SK-N-SH (cell line): Measurements from ENCODE around the gene PKD2L2. TPM values are rescaled to one million over a fixed set of nuclear protein-coding genes. Genes with fewer than 3 reads are reported as not detected.

Experiments
- CTCF ChIA-PET: fragments of 300-600, 350-600 bp; formaldehyde crosslinking; extraction: SDS; loops from one replicate; lab custom pipeline; 2021; lab: Yijun Ruan, JAX
- POLR2A ChIA-PET: fragments of 350-600 bp; sonication (Branson Sonifier 250); formaldehyde crosslinking; extraction: SDS; loops from one replicate; lab custom pipeline; 2020; ENCODE audit warnings: antibody characterized with exemption, inconsistent platforms; lab: Yijun Ruan, JAX
- DNase-seq: peaks from one replicate; pipeline ENCODE4 v3.0.0; 2012
- H2AFZ ChIP-seq: fragments of 200-600 bp; sonication (generic); 2 replicates; pipeline ENCODE4 v1.8.1; 2016; ENCODE audit warnings: antibody characterized with exemption, mild to moderate bottlenecking, low read depth
- H3F3A ChIP-seq: fragments of 200-600 bp; sonication (generic); replicated peaks from 2 replicates; pipeline ENCODE3; 2016; ENCODE audit warnings: antibody characterized with exemption, mild to moderate bottlenecking; ENCODE audit not compliant: insufficient read depth
- H3K27ac ChIP-seq, 2 experiments: fragments of 200-500 bp in 1 of 2; fragments of 200-600 bp in 1 of 2; sonication (Bioruptor generic) in 1 of 2; sonication (generic), shearing (Covaris generic) in 1 of 2; 2 replicates each; pipeline versions ENCODE4 v1.5.1 to v1.6.1; 2014 to 2016; ENCODE audit warnings: low read depth in 2 of 2, inconsistent platforms in 1 of 2, low read length in 1 of 2, mild to moderate bottlenecking in 1 of 2, mixed read lengths in 1 of 2
- H3K27me3 ChIP-seq: fragments of 200-600 bp; sonication (generic), shearing (Covaris generic); 2 replicates; pipeline ENCODE4 v1.6.1; 2016; ENCODE audit warnings: mixed run types; ENCODE audit not compliant: insufficient read depth
- H3K36me3 ChIP-seq, 2 experiments: fragments of 200-500 bp in 1 of 2; fragments of 200-600 bp in 1 of 2; sonication (Bioruptor generic) in 1 of 2; sonication (generic) in 1 of 2; replicated peaks in 1 of 2; 2 replicates each; pipeline versions ENCODE3 to v1.5.1; 2014 to 2016; ENCODE audit warnings: low read length in 1 of 2, mild to moderate bottlenecking in 1 of 2; ENCODE audit not compliant: insufficient read depth in 2 of 2, control insufficient read depth in 1 of 2
- H3K4me1 ChIP-seq, 2 experiments: fragments of 200-500 bp in 1 of 2; fragments of 200-600 bp in 1 of 2; sonication (Bioruptor generic) in 1 of 2; sonication (generic), shearing (Covaris generic) in 1 of 2; 2 replicates each; pipeline versions ENCODE4 v1.5.1 to v1.6.1; 2014 to 2016; ENCODE audit warnings: low read depth in 1 of 2, low read length in 1 of 2, mixed run types in 1 of 2; ENCODE audit not compliant: insufficient read depth in 2 of 2, control insufficient read depth in 1 of 2
- H3K4me2 ChIP-seq: fragments of 200-600 bp; sonication (generic), shearing (Covaris generic); 2 replicates; pipeline ENCODE4 v1.6.1; 2017; ENCODE audit warnings: mixed run types
- H3K4me3 ChIP-seq, 2 experiments: fragments of 200-500 bp in 1 of 2; fragments of 200-600 bp in 1 of 2; sonication (Bioruptor generic) in 1 of 2; sonication (generic), shearing (Covaris generic) in 1 of 2; 2 replicates each; pipeline versions ENCODE4 v1.5.1 to v1.8.1; 2014 to 2016; ENCODE audit warnings: low read depth in 2 of 2, inconsistent platforms in 1 of 2, low read length in 1 of 2, mild to moderate bottlenecking in 1 of 2, mixed read lengths in 1 of 2, moderate library complexity in 1 of 2
- H3K79me2 ChIP-seq: fragments of 200-600 bp; sonication (generic); 2 replicates; pipeline ENCODE4 v1.8.1; 2017; ENCODE audit warnings: mild to moderate bottlenecking; ENCODE audit not compliant: insufficient read depth
- H3K9ac ChIP-seq: fragments of 200-600 bp; sonication (generic); 2 replicates; pipeline ENCODE4 v1.6.1; 2017; ENCODE audit warnings: mixed run types
- H3K9me2 ChIP-seq: fragments of 200-600 bp; sonication (generic); 2 replicates; pipeline ENCODE4 v1.6.1; 2017; ENCODE audit warnings: mixed run types
- H3K9me3 ChIP-seq: fragments of 200-600 bp; sonication (generic); 2 replicates; pipeline ENCODE4 v1.6.1; 2017; ENCODE audit warnings: mixed run types, mild to moderate bottlenecking, moderate library complexity
- H4K20me1 ChIP-seq: fragments of 200-600 bp; sonication (generic); 2 replicates; pipeline ENCODE4 v1.6.1; 2017; ENCODE audit warnings: mild to moderate bottlenecking, mixed run types; ENCODE audit not compliant: insufficient read depth
- FOSL2 ChIP-seq: IDR thresholded peaks from 2 replicates; pipeline ENCODE4 v1.4.0; 2012; ENCODE audit warnings: low read depth, mild to moderate bottlenecking, moderate library complexity, borderline replicate concordance
- GABPA ChIP-seq: IDR thresholded peaks from 2 replicates; pipeline ENCODE4 v1.4.0; 2012; ENCODE audit warnings: low read depth, mild to moderate bottlenecking
- GATA2 ChIP-seq: sonication (generic); formaldehyde crosslinking; IDR thresholded peaks from 2 replicates; pipeline ENCODE4 v1.5.0; 2020; ENCODE audit warnings: mild to moderate bottlenecking, missing genetic modification reagents
- MXI1 ChIP-seq: IDR thresholded peaks from 2 replicates; pipeline ENCODE4 v1.6.1; 2012; ENCODE audit warnings: mild to moderate bottlenecking, low read depth, low read length, improper control_type of control experiment
- POLR2AphosphoS5 ChIP-seq: IDR thresholded peaks from 2 replicates; pipeline ENCODE4 v1.6.1; 2012; ENCODE audit warnings: low read depth, low read length
- RFX5 ChIP-seq: IDR thresholded peaks from 2 replicates; pipeline ENCODE4 v1.6.1; 2012; ENCODE audit warnings: mild to moderate bottlenecking, improper control_type of control experiment, low read length
- RXRA ChIP-seq: IDR thresholded peaks from 2 replicates; pipeline ENCODE4 v1.4.0; 2012; ENCODE audit warnings: low read depth, mild to moderate bottlenecking, borderline replicate concordance
- SMC3 ChIP-seq: IDR thresholded peaks from 2 replicates; pipeline ENCODE4 v1.6.1; 2012; ENCODE audit warnings: low read depth, low read length, improper control_type of control experiment
- TAF1 ChIP-seq: IDR thresholded peaks from 2 replicates; pipeline ENCODE4 v1.6.1; 2012; ENCODE audit warnings: low read depth, mild to moderate bottlenecking, low read length, moderate library complexity, borderline replicate concordance
- TCF12 ChIP-seq: IDR thresholded peaks from 2 replicates; pipeline ENCODE4 v1.4.0; 2012
- TEAD4 ChIP-seq: IDR thresholded peaks from 2 replicates; pipeline ENCODE4 v1.4.0; 2012; ENCODE audit warnings: mild to moderate bottlenecking, borderline replicate concordance; ENCODE audit not compliant: insufficient read depth
- WGBS: methylation state at CpG from one replicate; pipeline ENCODE4 v1.1.6; 2017; ENCODE audit warnings: low lambda C conversion rate; 5-methylcytosine and 5-hydroxymethylcytosine counted together
- polyA plus RNA-seq, 3 experiments: library from polyadenylated mRNA; depleted of rRNA; stranded (reverse); fragments of >200 nt; gene quantifications; 2 replicates each; pipeline ENCODE4 v1.2.3, GENCODE V29; 2012
- TF ChIP-seq, protein P1 (sequence below): IDR thresholded peaks from 2 replicates; pipeline ENCODE4 v1.4.0; 2012; ENCODE audit warnings: low read depth, borderline replicate concordance
- TF ChIP-seq, protein P2 (sequence below): IDR thresholded peaks from 2 replicates; pipeline ENCODE4 v1.4.0; 2012; ENCODE audit warnings: low read depth

The PKD2L2 gene
- polyA plus RNA-seq, 1 of the 3 experiments (the other 2 are of a cell fraction) = 0.26 TPM

DNA sequence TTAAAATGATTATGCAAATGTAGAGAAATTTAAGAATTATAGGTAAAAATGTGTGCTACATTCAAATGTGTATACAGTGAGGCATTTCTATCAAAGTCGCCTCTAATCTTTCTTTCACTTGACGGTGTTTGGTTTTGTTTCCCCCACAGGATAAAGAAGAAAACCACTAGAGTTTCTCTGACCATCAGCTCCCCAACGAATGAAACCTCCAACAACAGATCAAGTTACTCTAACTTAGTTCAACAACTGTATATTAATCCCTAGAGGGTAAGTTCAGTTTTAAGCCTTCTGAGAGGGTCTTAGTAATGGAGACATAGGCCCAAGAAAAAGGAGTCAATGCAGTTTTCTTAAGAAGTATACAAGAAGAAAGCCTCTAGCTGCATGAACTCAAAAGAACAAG, 33.1 kb upstream of the PKD2L2 start:
- Histone ChIP-seq H3K36me3 (no peaks in the 10 kb centered on the region), H4K20me1 (no peaks in the 10 kb centered on the region), H3K27ac (no peak overlapping the region), H3K4me3 (no peak overlapping the region), H3K9me2 (no peaks in the 10 kb centered on the region), H2AFZ (no peak overlapping the region), H3K9ac (no peak overlapping the region), H3K4me2 (no peak overlapping the region), H3K79me2 (no peaks in the 10 kb centered on the region), H3K4me1 (no peaks in the 10 kb centered on the region; a peak in 1 of 4 replicates), H3K27me3 (no peaks in the 10 kb centered on the region), H3F3A (peaks cover 4% of the 10 kb centered on the region), H3K9me3 (no peaks in the 10 kb centered on the region)
- no peak for DNase-seq
- ChIA-PET CTCF (interaction anchor here (0.5 to 1.2 kb wide), 2 partner anchors 11 to 1691 kb away, joined by 3 read pairs; no protein-coding TSS in a partner anchor), POLR2A (no interaction called here)
- WGBS = 78% methylated on average over 3 of the region's 3 CpGs
- TF ChIP-seq TEAD4 (no peak), RXRA (no peak), TAF1 (no peak), FOSL2 (no peak), TCF12 (no peak), RFX5 (no peak), GATA2 (no peak), GABPA (no peak), SMC3 (no peak)
- TF ChIP-seq, protein P1, sequence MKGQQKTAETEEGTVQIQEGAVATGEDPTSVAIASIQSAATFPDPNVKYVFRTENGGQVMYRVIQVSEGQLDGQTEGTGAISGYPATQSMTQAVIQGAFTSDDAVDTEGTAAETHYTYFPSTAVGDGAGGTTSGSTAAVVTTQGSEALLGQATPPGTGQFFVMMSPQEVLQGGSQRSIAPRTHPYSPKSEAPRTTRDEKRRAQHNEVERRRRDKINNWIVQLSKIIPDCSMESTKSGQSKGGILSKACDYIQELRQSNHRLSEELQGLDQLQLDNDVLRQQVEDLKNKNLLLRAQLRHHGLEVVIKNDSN = no peak

DNA sequence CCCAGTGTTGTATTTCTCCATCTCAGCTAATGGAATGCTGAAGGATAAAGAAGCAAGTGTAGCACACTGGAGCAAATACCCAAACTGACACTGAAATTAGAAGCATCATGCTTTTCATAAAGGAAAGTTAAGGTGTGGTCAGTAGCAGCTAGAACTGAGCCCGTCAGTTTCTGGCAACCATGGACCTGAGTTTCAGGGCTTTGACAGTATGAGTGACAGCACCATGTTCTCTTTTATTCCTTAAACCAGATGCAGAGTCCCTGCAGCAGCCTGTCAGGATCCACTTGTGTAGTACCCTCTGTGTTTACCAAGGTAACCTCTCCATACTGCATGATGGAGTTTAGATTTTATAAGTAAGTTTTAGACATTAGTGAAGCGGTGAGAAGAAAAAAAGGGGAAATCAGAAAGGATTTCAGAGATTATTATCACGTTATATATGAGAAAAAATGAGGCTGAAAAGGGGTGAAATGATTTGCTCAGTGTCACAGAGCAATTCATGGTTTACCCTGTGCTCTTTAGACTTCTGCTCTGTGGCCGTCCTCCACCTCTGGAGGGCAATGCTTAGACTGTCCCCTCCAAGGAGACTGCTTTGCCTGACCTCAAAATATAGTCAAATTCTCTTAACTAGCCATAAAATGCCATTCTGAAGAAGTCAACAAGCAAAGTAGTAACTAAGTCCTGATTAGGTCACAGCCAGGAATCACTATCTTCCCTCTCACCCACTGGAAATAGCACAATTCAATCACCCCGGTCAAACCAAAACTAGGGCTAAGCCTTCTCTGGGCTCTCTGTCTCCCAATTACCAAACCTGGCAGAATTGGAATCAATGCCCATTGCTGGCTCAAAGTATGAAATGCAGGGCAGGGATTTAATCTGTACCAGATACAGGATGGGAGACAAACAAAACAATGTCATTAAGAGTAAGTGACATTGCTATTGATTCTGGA, 32.1 kb upstream of the PKD2L2 start:
- Histone ChIP-seq H3K4me2 (no peak overlapping the region), H3K9me3 (no peaks in the 10 kb centered on the region), H4K20me1 (no peaks in the 10 kb centered on the region), H3K79me2 (no peaks in the 10 kb centered on the region), H3K27ac (no peak overlapping the region), H3K4me3 (no peak overlapping the region), H3F3A (peaks cover 4% of the 10 kb centered on the region), H3K9ac (no peak overlapping the region), H2AFZ (no peak overlapping the region), H3K9me2 (no peaks in the 10 kb centered on the region), H3K27me3 (no peaks in the 10 kb centered on the region), H3K4me1 (no peaks in the 10 kb centered on the region; a peak in 1 of 4 replicates), H3K36me3 (no peaks in the 10 kb centered on the region)
- CTCF ChIA-PET = interaction anchor here (0.5 to 1.2 kb wide), 3 partner anchors 12 to 1692 kb away, joined by 3 to 4 read pairs (median 3); no protein-coding TSS in a partner anchor
- DNase-seq = no peak
- 93% methylated on average over 5 of the region's 5 CpGs for whole genome bisulfite sequencing
- POLR2A ChIA-PET = no interaction called here
- no peak for TF ChIP-seq TEAD4
- no peak for TF ChIP-seq SMC3
- no peak for TF ChIP-seq MXI1
- TF ChIP-seq, protein P2, sequence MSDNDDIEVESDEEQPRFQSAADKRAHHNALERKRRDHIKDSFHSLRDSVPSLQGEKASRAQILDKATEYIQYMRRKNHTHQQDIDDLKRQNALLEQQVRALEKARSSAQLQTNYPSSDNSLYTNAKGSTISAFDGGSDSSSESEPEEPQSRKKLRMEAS = no peak
- no peak for TF ChIP-seq POLR2AphosphoS5
- TF ChIP-seq RXRA = no peak
